Astrocyte (in vitro differentiated cells and primary cell): ENCODE measurements around the gene SPACA7. TPM values are rescaled to one million over a fixed set of nuclear protein-coding genes. Genes with fewer than 3 reads are reported as not detected.

Source experiments
- DNase-seq: peaks from one replicate; pipeline ENCODE4 v3.0.0-alpha.2; 2010; ENCODE audit warnings: low read depth
- FAIRE-seq: peaks from 2 replicates; lab custom pipeline; 2011; peaks lifted over from hg19 to GRCh38; lab: Jason Lieb, UNC
- H2AFZ ChIP-seq: 2 replicates; pipeline ENCODE4 v1.6.0; 2012; ENCODE audit warnings: low read depth, low read length, inconsistent platforms
- H3K27ac ChIP-seq: 2 replicates; pipeline ENCODE4 v1.5.1; 2011; ENCODE audit warnings: low read depth, low read length, inconsistent platforms
- H3K27me3 ChIP-seq: 2 replicates; pipeline ENCODE4 v1.6.0; 2011; ENCODE audit warnings: low read length, inconsistent platforms; ENCODE audit not compliant: insufficient read depth
- H3K36me3 ChIP-seq: 2 replicates; pipeline ENCODE4 v1.5.1; 2011; ENCODE audit warnings: low read length, inconsistent platforms; ENCODE audit not compliant: insufficient read depth
- H3K4me1 ChIP-seq: 2 replicates; pipeline ENCODE4 v1.5.1; 2011; ENCODE audit warnings: low read length, inconsistent platforms; ENCODE audit not compliant: insufficient read depth
- H3K4me2 ChIP-seq: 2 replicates; pipeline ENCODE4 v1.6.0; 2012; ENCODE audit warnings: low read length, inconsistent platforms
- H3K4me3 ChIP-seq: 2 replicates; pipeline ENCODE4 v1.5.1; 2011; ENCODE audit warnings: low read depth, mild to moderate bottlenecking, low read length, inconsistent platforms; ENCODE audit not compliant: insufficient read depth
- H3K79me2 ChIP-seq: 2 replicates; pipeline ENCODE4 v1.6.0; 2012; ENCODE audit warnings: mild to moderate bottlenecking, low read length, inconsistent platforms; ENCODE audit not compliant: insufficient read depth
- H3K9ac ChIP-seq: 2 replicates; pipeline ENCODE4 v1.6.0; 2012; ENCODE audit warnings: mild to moderate bottlenecking, low read length, inconsistent platforms
- H3K9me3 ChIP-seq: 2 replicates; pipeline ENCODE4 v1.5.1; 2012; ENCODE audit warnings: low read depth, mild to moderate bottlenecking, low read length, inconsistent platforms; ENCODE audit not compliant: insufficient read depth
- H4K20me1 ChIP-seq: 2 replicates; pipeline ENCODE4 v1.6.0; 2012; ENCODE audit warnings: low read length, inconsistent platforms; ENCODE audit not compliant: insufficient read depth
- H3K27ac Mint-ChIP-seq: one replicate; pipeline ENCODE4 v1.8.0; 2021; ENCODE audit warnings: mild to moderate bottlenecking, mixed read lengths; ENCODE audit not compliant: unreplicated experiment
- H3K27me3 Mint-ChIP-seq: one replicate; pipeline ENCODE4 v1.8.0; 2021; ENCODE audit warnings: low read depth, mixed read lengths; ENCODE audit not compliant: unreplicated experiment
- H3K36me3 Mint-ChIP-seq: one replicate; pipeline ENCODE4 v1.8.0; 2021; ENCODE audit warnings: low read depth, mixed read lengths; ENCODE audit not compliant: unreplicated experiment
- H3K4me1 Mint-ChIP-seq: one replicate; pipeline ENCODE4 v1.8.0; 2021; ENCODE audit warnings: low read depth, mixed read lengths; ENCODE audit not compliant: unreplicated experiment
- H3K4me3 Mint-ChIP-seq: one replicate; pipeline ENCODE4 v1.8.0; 2021; ENCODE audit warnings: mild to moderate bottlenecking, moderate library complexity, mixed read lengths; ENCODE audit not compliant: unreplicated experiment
- H3K9me3 Mint-ChIP-seq: one replicate; pipeline ENCODE4 v1.8.0; 2021; ENCODE audit warnings: mild to moderate bottlenecking, mixed read lengths; ENCODE audit not compliant: unreplicated experiment
- CTCF ChIP-seq: IDR thresholded peaks from 2 replicates; pipeline ENCODE4 v1.5.1; 2011; ENCODE audit warnings: low read depth, mild to moderate bottlenecking, inconsistent platforms, low read length, moderate library complexity; ENCODE audit not compliant: insufficient read depth
- EZH2 ChIP-seq: IDR thresholded peaks from 2 replicates; pipeline ENCODE4 v1.6.1; 2012; ENCODE audit warnings: mild to moderate bottlenecking, low read length, inconsistent platforms; ENCODE audit not compliant: insufficient read depth
- total RNA-seq: library from RNA; stranded (reverse); gene quantifications from 2 replicates; pipeline ENCODE4 v1.2.1, GENCODE V29; 2021

SPACA7 gene
- total RNA-seq, 1 donor from 2014 or later, result not detected

GRCh38 chr13:112453207-112453829 lies 77.2 kb downstream of the SPACA7 start:
- Mint-ChIP-seq H3K27me3 (peaks cover 50% of the 10 kb centered on the region), H3K36me3 (no peaks in the 10 kb centered on the region), H3K9me3 (peaks cover 6% of the 10 kb centered on the region), H3K27ac (no peak overlapping the region), H3K4me1 (no peaks in the 10 kb centered on the region), H3K4me3 (no peak overlapping the region)
- Histone ChIP-seq H3K27me3 (no peaks in the 10 kb centered on the region), H3K9me3 (peaks cover 3% of the 10 kb centered on the region), H3K79me2 (no peaks in the 10 kb centered on the region), H2AFZ (no peak overlapping the region), H3K36me3 (no peaks in the 10 kb centered on the region), H3K27ac (no peak overlapping the region), H4K20me1 (no peaks in the 10 kb centered on the region), H3K4me2 (no peak overlapping the region), H3K4me1 (no peaks in the 10 kb centered on the region), H3K4me3 (no peak overlapping the region), H3K9ac (no peak overlapping the region)
- FAIRE-seq (no peak), DNase-seq (no peak)
- no peak for TF ChIP-seq CTCF
- TF ChIP-seq EZH2, result no peak

GRCh38 chr13:112453874-112454647 lies 77.9 kb downstream of the SPACA7 start:
- no peaks in the 10 kb centered on the region for H3K4me1 ChIP-seq
- H3K9me3 ChIP-seq, result peaks cover 3% of the 10 kb centered on the region
- no peak overlapping the region for H3K27ac Mint-ChIP-seq
- H3K4me2 ChIP-seq, result no peak overlapping the region
- FAIRE-seq, result no peak
- H3K79me2 ChIP-seq, result no peaks in the 10 kb centered on the region
- no peak overlapping the region for H3K9ac ChIP-seq
- H3K9me3 Mint-ChIP-seq, result peaks cover 6% of the 10 kb centered on the region
- no peaks in the 10 kb centered on the region for H3K36me3 Mint-ChIP-seq
- H3K4me1 Mint-ChIP-seq, result no peaks in the 10 kb centered on the region
- H3K27me3 ChIP-seq, result no peaks in the 10 kb centered on the region
- DNase-seq, result no peak
- H3K4me3 Mint-ChIP-seq, result no peak overlapping the region
- no peak overlapping the region for H3K27ac ChIP-seq
- H3K36me3 ChIP-seq, result no peaks in the 10 kb centered on the region
- H3K4me3 ChIP-seq, result no peak overlapping the region
- H4K20me1 ChIP-seq, result no peaks in the 10 kb centered on the region
- H3K27me3 Mint-ChIP-seq, result peaks cover 43% of the 10 kb centered on the region
- no peak for TF ChIP-seq EZH2
- no peak for TF ChIP-seq CTCF
- H2AFZ ChIP-seq, result no peak overlapping the region
